Measurements from ENCODE around the gene AUTS2.

AUTS2 gene

GRCh38 chr7:69843653-69844052, 245.4 kb downstream of the AUTS2 start:
- TF ChIP-seq CTCF (conservative IDR thresholded peaks at IDR 0.05; ENCODE audit: low read depth, low read length), result no peak

GRCh38 chr7:69844264-69844868, 246.1 kb downstream of the AUTS2 start:
- peak; percentile 29 for DNase-seq (ENCODE audit: low read depth)
- no peak overlapping the region for H3K4me3 ChIP-seq (ENCODE audit: low read length)
- TF ChIP-seq CTCF (conservative IDR thresholded peaks at IDR 0.05; ENCODE audit: low read depth, low read length), result no peak

More at GRCh38 chr7:69843653-69844052, 245.4 kb downstream of the AUTS2 start:
- no peak overlapping the region for H3K4me3 ChIP-seq (ENCODE audit: low read length)
- no peak for DNase-seq (ENCODE audit: low read depth)

GRCh38 chr7:69845721-69846495, 247.6 kb downstream of the AUTS2 start:
- TF ChIP-seq CTCF (conservative IDR thresholded peaks at IDR 0.05; ENCODE audit: low read depth, low read length), result no peak
- DNase-seq (ENCODE audit: low read depth), result peak; percentile 48

GRCh38 chr7:69847921-69848612, 249.8 kb downstream of the AUTS2 start:
- H3K4me3 ChIP-seq (ENCODE audit: low read length), result no peak overlapping the region
- no peak for DNase-seq (ENCODE audit: low read depth)
- TF ChIP-seq CTCF (conservative IDR thresholded peaks at IDR 0.05; ENCODE audit: low read depth, low read length), result no peak

More at GRCh38 chr7:69845721-69846495, 247.6 kb downstream of the AUTS2 start:
- no peak overlapping the region for H3K4me3 ChIP-seq (ENCODE audit: low read length)

GRCh38 chr7:69849268-69849667, 251.0 kb downstream of the AUTS2 start:
- no peak for TF ChIP-seq CTCF (conservative IDR thresholded peaks at IDR 0.05; ENCODE audit: low read depth, low read length)
- no peak overlapping the region for H3K4me3 ChIP-seq (ENCODE audit: low read length)
- DNase-seq (ENCODE audit: low read depth), result no peak

GRCh38 chr7:69857014-69857413, 258.7 kb downstream of the AUTS2 start:
- no peak for DNase-seq (ENCODE audit: low read depth)
- TF ChIP-seq CTCF (conservative IDR thresholded peaks at IDR 0.05; ENCODE audit: low read depth, low read length), result no peak

More at GRCh38 chr7:69857014-69857413, 258.7 kb downstream of the AUTS2 start:
- H3K4me3 ChIP-seq (ENCODE audit: low read length), result no peak overlapping the region
